HepG2 (cell line): ENCODE data around the gene GOLT1A. TPM values are rescaled to one million over a fixed set of nuclear protein-coding genes. Genes with fewer than 3 reads are reported as not detected.

Experiments
- ARID3A ChIP-seq: IDR thresholded peaks from 2 replicates; pipeline ENCODE4 v1.6.1; 2012; ENCODE audit warnings: low read depth, low read length, improper control_type of control experiment
- ATM ChIP-seq: fragments of 450-650 bp; IDR thresholded peaks from 2 replicates; pipeline ENCODE4 v1.7.1; 2017; ENCODE audit warnings: mild to moderate bottlenecking, borderline replicate concordance
- GRHL1 ChIP-seq: sonication (generic); formaldehyde crosslinking; conservative IDR thresholded peaks from 2 replicates; pipeline ENCODE4 v1.8.0; 2022; ENCODE audit warnings: missing genetic modification reagents
- KDM5A ChIP-seq: fragments of 200-600 bp; sonication (generic); IDR thresholded peaks from 2 replicates; pipeline ENCODE4 v1.7.0; 2018; ENCODE audit warnings: antibody characterized with exemption, mild to moderate bottlenecking, low read length, borderline replicate concordance
- NFAT5 ChIP-seq: sonication (generic); formaldehyde crosslinking; IDR thresholded peaks from 2 replicates; pipeline ENCODE4 v1.4.0; 2020; ENCODE audit warnings: missing genetic modification reagents
- NFYB ChIP-seq: sonication (generic); formaldehyde crosslinking; IDR thresholded peaks from 2 replicates; pipeline ENCODE4 v1.4.0; 2020; ENCODE audit warnings: missing genetic modification reagents
- PRDM10 ChIP-seq: sonication (generic); formaldehyde crosslinking; IDR thresholded peaks from 2 replicates; pipeline ENCODE4 v1.4.0; 2020; ENCODE audit warnings: low read depth, missing genetic modification reagents
- RBAK ChIP-seq: sonication (generic); formaldehyde crosslinking; IDR thresholded peaks from 2 replicates; pipeline ENCODE4 v1.5.1; 2020; ENCODE audit warnings: mild to moderate bottlenecking, missing genetic modification reagents
- SKI ChIP-seq: fragments of 450-650 bp; IDR thresholded peaks from one replicate; pipeline ENCODE4 v1.6.1; 2018; ENCODE audit warnings: mild to moderate bottlenecking; ENCODE audit not compliant: partially characterized antibody
- SNAPC5 ChIP-seq: sonication (generic); formaldehyde crosslinking; IDR thresholded peaks from 2 replicates; pipeline ENCODE4 v1.8.1; 2023; ENCODE audit warnings: mild to moderate bottlenecking, missing genetic modification reagents, borderline replicate concordance
- ZNF704 ChIP-seq: sonication (generic); formaldehyde crosslinking; IDR thresholded peaks from 2 replicates; pipeline ENCODE4 v1.8.1; 2023; ENCODE audit warnings: mild to moderate bottlenecking, inconsistent platforms, moderate library complexity, missing genetic modification reagents, borderline replicate concordance
- ZNF768 ChIP-seq: sonication (generic); formaldehyde crosslinking; IDR thresholded peaks from 2 replicates; pipeline ENCODE4 v1.4.0; 2020; ENCODE audit warnings: missing genetic modification reagents
- polyA plus RNA-seq, 8 experiments: library from polyadenylated mRNA; depleted of rRNA in 3 of 8; stranded (reverse) in 7 of 8; unstranded in 1 of 8; fragments of >200 nt; fragmentation: Illumina TruSeq in 4 of 8; extraction: Trizol in 4 of 8; gene quantifications; 2 replicates each; pipeline versions ENCODE4 v1.2.1 to v1.2.3, GENCODE V29; 2011 to 2016; ENCODE audit warnings: low read depth in 4 of 8, missing spikeins in 1 of 8, mixed read lengths in 1 of 8; ENCODE audit not compliant: insufficient read depth in 1 of 8
- total RNA-seq, 5 experiments: library from RNA; depleted of rRNA; stranded (reverse); fragments of >200 nt; fragmentation: Illumina TruSeq; extraction: Trizol; gene quantifications; 2 replicates each; pipeline ENCODE4 v1.2.3, GENCODE V29; 2016; ENCODE audit warnings: low read depth in 1 of 5

GOLT1A gene
- total and polyA plus RNA-seq, 2 of the 13 experiments (the other 11 are each of a cell fraction or from before 2014, with no cell fraction given), result 25.8 to 28.0 TPM

- TF ChIP-seq ZNF768 (CRISPR knock-in tag) (peak; percentile 43; the same call in 1 of the 2 replicates), KDM5A (peak; percentile 53; the same call in 1 of the 2 replicates), SNAPC5 (0 out of 2 replicates have a peak, but pooled peaks have one; percentile 28), RBAK (CRISPR knock-in tag) (0 out of 2 replicates have a peak, but pooled peaks have one; percentile 48), ZNF704 (CRISPR knock-in tag) (peak; percentile 86; the same call in 1 of the 2 replicates), ATM (no peak), GRHL1 (CRISPR knock-in tag) (no peak), NFYB (no peak), PRDM10 (CRISPR knock-in tag) (peak; percentile 95), ARID3A (peak; percentile 67), SKI (peak; percentile 31), NFAT5 (CRISPR knock-in tag) (no peak)
Measured at GRCh38 chr1:204213668-204214662, at the start of gene GOLT1A (continued).
